Effector CD8-positive, alpha-beta T cell (primary cell): Measurements from ENCODE around the gene METTL16.
"Not testable (repeated sequence)": the region's sequence is repeated elsewhere in the genome, so short reads cannot be mapped to it uniquely, and the experiment has no call there.

Source experiments
- DNase-seq: peaks from one replicate; lab custom pipeline; 2025; lab: John Stamatoyannopoulos, UW

METTL16 gene

GRCh38 chr17:2450016-2450650, 61.6 kb downstream of the METTL16 start:
- DNase-seq: no peak

- no peak for DNase-seq
These were observed 62.2 kb downstream of the METTL16 start for GRCh38 chr17:2449486-2449885.

GRCh38 chr17:2447479-2447878, 64.2 kb downstream of the METTL16 start:
- DNase-seq: not testable (repeated sequence)

- DNase-seq: no peak
These were observed 66.0 kb downstream of the METTL16 start for GRCh38 chr17:2445638-2446037.

GRCh38 chr17:2444382-2444781, 67.3 kb downstream of the METTL16 start:
- no peak for DNase-seq

- DNase-seq: no peak
These were observed 69.5 kb downstream of the METTL16 start for GRCh38 chr17:2442166-2442565.

- no peak for DNase-seq
These were observed 70.8 kb downstream of the METTL16 start for GRCh38 chr17:2440930-2441329.

GRCh38 chr17:2439997-2440396, 71.7 kb downstream of the METTL16 start:
- not testable (repeated sequence) for DNase-seq

GRCh38 chr17:2438823-2439222, 72.9 kb downstream of the METTL16 start:
- DNase-seq: no peak

GRCh38 chr17:2436316-2436905, 75.3 kb downstream of the METTL16 start:
- no peak for DNase-seq

GRCh38 chr17:2435862-2436261, 75.8 kb downstream of the METTL16 start:
- DNase-seq: no peak

GRCh38 chr17:2435181-2435741, 76.4 kb downstream of the METTL16 start:
- no peak for DNase-seq

GRCh38 chr17:2433696-2434095, 78.0 kb downstream of the METTL16 start:
- no peak for DNase-seq

- no peak for DNase-seq
These were observed 83.8 kb downstream of the METTL16 start for GRCh38 chr17:2427910-2428309.

- DNase-seq: no peak
These were observed 84.5 kb downstream of the METTL16 start for GRCh38 chr17:2427215-2427614.

GRCh38 chr17:2423271-2423670, 88.4 kb downstream of the METTL16 start:
- no peak for DNase-seq

- DNase-seq: no peak
These were observed 90.2 kb downstream of the METTL16 start for GRCh38 chr17:2421315-2422147.

- no peak for DNase-seq
These were observed 91.5 kb downstream of the METTL16 start for GRCh38 chr17:2420176-2420575.

- no peak for DNase-seq
These were observed 92.2 kb downstream of the METTL16 start for GRCh38 chr17:2419486-2419885.

GRCh38 chr17:2418572-2418971, 93.1 kb downstream of the METTL16 start:
- no peak for DNase-seq

GRCh38 chr17:2416010-2416734, 95.5 kb downstream of the METTL16 start:
- DNase-seq: peak; percentile 86

GRCh38 chr17:2415081-2415480, 96.6 kb downstream of the METTL16 start:
- no peak for DNase-seq
